Astrocyte (in vitro differentiated cells and primary cell): ENCODE data around the gene NUP133. TPM values are rescaled to one million over a fixed set of nuclear protein-coding genes. Genes with fewer than 3 reads are reported as not detected.

ENCODE experiments used
- DNase-seq: peaks from one replicate; pipeline ENCODE4 v3.0.0-alpha.2; 2010; ENCODE audit warnings: low read depth
- FAIRE-seq: peaks from 2 replicates; lab custom pipeline; 2011; peaks lifted over from hg19 to GRCh38; lab: Jason Lieb, UNC
- H2AFZ ChIP-seq: 2 replicates; pipeline ENCODE4 v1.6.0; 2012; ENCODE audit warnings: low read depth, low read length, inconsistent platforms
- H3K27ac ChIP-seq: 2 replicates; pipeline ENCODE4 v1.5.1; 2011; ENCODE audit warnings: low read depth, low read length, inconsistent platforms
- H3K27me3 ChIP-seq: 2 replicates; pipeline ENCODE4 v1.6.0; 2011; ENCODE audit warnings: low read length, inconsistent platforms; ENCODE audit not compliant: insufficient read depth
- H3K36me3 ChIP-seq: 2 replicates; pipeline ENCODE4 v1.5.1; 2011; ENCODE audit warnings: low read length, inconsistent platforms; ENCODE audit not compliant: insufficient read depth
- H3K4me1 ChIP-seq: 2 replicates; pipeline ENCODE4 v1.5.1; 2011; ENCODE audit warnings: low read length, inconsistent platforms; ENCODE audit not compliant: insufficient read depth
- H3K4me2 ChIP-seq: 2 replicates; pipeline ENCODE4 v1.6.0; 2012; ENCODE audit warnings: low read length, inconsistent platforms
- H3K4me3 ChIP-seq: 2 replicates; pipeline ENCODE4 v1.5.1; 2011; ENCODE audit warnings: low read depth, mild to moderate bottlenecking, low read length, inconsistent platforms; ENCODE audit not compliant: insufficient read depth
- H3K79me2 ChIP-seq: 2 replicates; pipeline ENCODE4 v1.6.0; 2012; ENCODE audit warnings: mild to moderate bottlenecking, low read length, inconsistent platforms; ENCODE audit not compliant: insufficient read depth
- H3K9ac ChIP-seq: 2 replicates; pipeline ENCODE4 v1.6.0; 2012; ENCODE audit warnings: mild to moderate bottlenecking, low read length, inconsistent platforms
- H3K9me3 ChIP-seq: 2 replicates; pipeline ENCODE4 v1.5.1; 2012; ENCODE audit warnings: low read depth, mild to moderate bottlenecking, low read length, inconsistent platforms; ENCODE audit not compliant: insufficient read depth
- H4K20me1 ChIP-seq: 2 replicates; pipeline ENCODE4 v1.6.0; 2012; ENCODE audit warnings: low read length, inconsistent platforms; ENCODE audit not compliant: insufficient read depth
- H3K27ac Mint-ChIP-seq: one replicate; pipeline ENCODE4 v1.8.0; 2021; ENCODE audit warnings: mild to moderate bottlenecking, mixed read lengths; ENCODE audit not compliant: unreplicated experiment
- H3K27me3 Mint-ChIP-seq: one replicate; pipeline ENCODE4 v1.8.0; 2021; ENCODE audit warnings: low read depth, mixed read lengths; ENCODE audit not compliant: unreplicated experiment
- H3K36me3 Mint-ChIP-seq: one replicate; pipeline ENCODE4 v1.8.0; 2021; ENCODE audit warnings: low read depth, mixed read lengths; ENCODE audit not compliant: unreplicated experiment
- H3K4me1 Mint-ChIP-seq: one replicate; pipeline ENCODE4 v1.8.0; 2021; ENCODE audit warnings: low read depth, mixed read lengths; ENCODE audit not compliant: unreplicated experiment
- H3K4me3 Mint-ChIP-seq: one replicate; pipeline ENCODE4 v1.8.0; 2021; ENCODE audit warnings: mild to moderate bottlenecking, moderate library complexity, mixed read lengths; ENCODE audit not compliant: unreplicated experiment
- H3K9me3 Mint-ChIP-seq: one replicate; pipeline ENCODE4 v1.8.0; 2021; ENCODE audit warnings: mild to moderate bottlenecking, mixed read lengths; ENCODE audit not compliant: unreplicated experiment
- CTCF ChIP-seq: IDR thresholded peaks from 2 replicates; pipeline ENCODE4 v1.5.1; 2011; ENCODE audit warnings: low read depth, mild to moderate bottlenecking, inconsistent platforms, low read length, moderate library complexity; ENCODE audit not compliant: insufficient read depth
- EZH2 ChIP-seq: IDR thresholded peaks from 2 replicates; pipeline ENCODE4 v1.6.1; 2012; ENCODE audit warnings: mild to moderate bottlenecking, low read length, inconsistent platforms; ENCODE audit not compliant: insufficient read depth
- total RNA-seq: library from RNA; stranded (reverse); gene quantifications from 2 replicates; pipeline ENCODE4 v1.2.1, GENCODE V29; 2021

Gene NUP133
- total RNA-seq, 1 donor from 2014 or later = 35.1 TPM

GRCh38 chr1:229554886-229555621 is 46.9 kb upstream of the NUP133 start:
- Histone ChIP-seq H3K4me1 (peaks cover 7% of the 10 kb centered on the region), H3K27ac (no peak overlapping the region), H3K4me3 (no peak overlapping the region), H3K36me3 (no peaks in the 10 kb centered on the region), H3K4me2 (no peak overlapping the region), H3K9ac (no peak overlapping the region), H2AFZ (no peak overlapping the region), H3K27me3 (no peaks in the 10 kb centered on the region), H3K9me3 (no peaks in the 10 kb centered on the region), H4K20me1 (peaks cover 46% of the 10 kb centered on the region), H3K79me2 (peaks cover 73% of the 10 kb centered on the region)
- Mint-ChIP-seq H3K4me1 (peaks cover 19% of the 10 kb centered on the region), H3K9me3 (no peaks in the 10 kb centered on the region), H3K36me3 (peaks cover 2% of the 10 kb centered on the region), H3K27me3 (no peaks in the 10 kb centered on the region), H3K27ac (peak overlapping the region; percentile 2), H3K4me3 (peak overlapping the region; percentile 70)
- TF ChIP-seq EZH2 (no peak), CTCF (no peak)
- no peak for FAIRE-seq
- no peak for DNase-seq

- Mint-ChIP-seq H3K4me1 (peaks cover 19% of the 10 kb centered on the region), H3K4me3 (peak overlapping the region; percentile 14), H3K27me3 (no peaks in the 10 kb centered on the region), H3K27ac (no peak overlapping the region), H3K36me3 (peaks cover 7% of the 10 kb centered on the region), H3K9me3 (no peaks in the 10 kb centered on the region)
- Histone ChIP-seq H2AFZ (no peak overlapping the region), H3K9me3 (no peaks in the 10 kb centered on the region), H3K9ac (no peak overlapping the region), H3K4me3 (no peak overlapping the region), H3K27me3 (no peaks in the 10 kb centered on the region), H3K27ac (no peak overlapping the region), H3K36me3 (no peaks in the 10 kb centered on the region), H3K79me2 (peaks cover 83% of the 10 kb centered on the region), H3K4me1 (peaks cover 4% of the 10 kb centered on the region), H3K4me2 (no peak overlapping the region), H4K20me1 (peaks cover 46% of the 10 kb centered on the region)
- no peak for FAIRE-seq
- DNase-seq = no peak
- no peak for TF ChIP-seq EZH2
Observed at GRCh38 chr1:229553621-229554130, 45.5 kb upstream of the NUP133 start.

- no peak for TF ChIP-seq EZH2
- no peak for TF ChIP-seq CTCF
- peaks cover 80% of the 10 kb centered on the region for H3K79me2 ChIP-seq
- peaks cover 7% of the 10 kb centered on the region for H3K36me3 Mint-ChIP-seq
- H3K27ac Mint-ChIP-seq = no peak overlapping the region
- H3K4me3 ChIP-seq = no peak overlapping the region
- peaks cover 46% of the 10 kb centered on the region for H4K20me1 ChIP-seq
- H3K9ac ChIP-seq = no peak overlapping the region
- no peaks in the 10 kb centered on the region for H3K27me3 Mint-ChIP-seq
- H3K4me3 Mint-ChIP-seq = no peak overlapping the region
- H3K36me3 ChIP-seq = no peaks in the 10 kb centered on the region
- H3K27me3 ChIP-seq = no peaks in the 10 kb centered on the region
- peaks cover 19% of the 10 kb centered on the region for H3K4me1 Mint-ChIP-seq
- DNase-seq (no peak), FAIRE-seq (no peak)
- H3K27ac ChIP-seq = no peak overlapping the region
- H2AFZ ChIP-seq = no peak overlapping the region
- H3K9me3 Mint-ChIP-seq = no peaks in the 10 kb centered on the region
- H3K4me1 ChIP-seq = peaks cover 4% of the 10 kb centered on the region
- no peaks in the 10 kb centered on the region for H3K9me3 ChIP-seq
- no peak overlapping the region for H3K4me2 ChIP-seq
Observed at GRCh38 chr1:229552732-229553131, 44.6 kb upstream of the NUP133 start.
